ENCODE data around the gene ATF4.

DNA sequence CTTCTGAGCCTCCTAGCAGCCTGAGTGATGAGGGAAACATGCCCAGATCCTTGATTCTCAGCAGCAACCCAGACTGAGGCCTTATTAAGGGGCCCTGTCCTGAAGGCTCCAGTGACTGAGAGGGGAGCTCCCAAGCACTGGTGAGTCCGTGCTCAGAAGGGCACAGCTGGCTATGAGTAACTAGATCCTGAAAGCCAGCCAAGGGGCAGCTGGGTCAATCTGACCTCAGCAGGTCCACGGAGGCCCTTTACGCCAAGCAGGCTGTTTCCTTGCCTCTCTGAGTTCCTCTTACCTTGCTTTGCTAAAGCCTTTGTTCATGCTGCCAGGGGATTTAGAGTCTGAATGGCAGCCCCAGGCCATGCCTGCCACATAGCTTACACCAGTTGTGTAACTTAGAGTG lies 37.6 kb upstream of the ATF4 start:
- TF ChIP-seq POLR2AphosphoS5 (IDR thresholded peaks at IDR 0.05; ENCODE audit: borderline replicate concordance, low read depth, low read length), result no peak
- TF ChIP-seq EZH2 (IDR thresholded peaks at IDR 0.05), result no peak
- TF ChIP-seq FOXP2 (optimal IDR thresholded peaks at IDR 0.05; ENCODE audit: control extremely low read depth, extremely low read length, insufficient read depth), result no peak

All from SK-N-MC (cell line).